Astrocyte (in vitro differentiated cells and primary cell): ENCODE results near the gene AKAP11.

ENCODE experiments used
- EZH2 ChIP-seq: IDR thresholded peaks from 2 replicates; pipeline ENCODE4 v1.6.1; 2012; ENCODE audit warnings: mild to moderate bottlenecking, low read length, inconsistent platforms; ENCODE audit not compliant: insufficient read depth
- TF ChIP-seq, protein P1 (sequence below): IDR thresholded peaks from 2 replicates; pipeline ENCODE4 v1.5.1; 2011; ENCODE audit warnings: low read depth, mild to moderate bottlenecking, inconsistent platforms, low read length, moderate library complexity; ENCODE audit not compliant: insufficient read depth

DNA sequence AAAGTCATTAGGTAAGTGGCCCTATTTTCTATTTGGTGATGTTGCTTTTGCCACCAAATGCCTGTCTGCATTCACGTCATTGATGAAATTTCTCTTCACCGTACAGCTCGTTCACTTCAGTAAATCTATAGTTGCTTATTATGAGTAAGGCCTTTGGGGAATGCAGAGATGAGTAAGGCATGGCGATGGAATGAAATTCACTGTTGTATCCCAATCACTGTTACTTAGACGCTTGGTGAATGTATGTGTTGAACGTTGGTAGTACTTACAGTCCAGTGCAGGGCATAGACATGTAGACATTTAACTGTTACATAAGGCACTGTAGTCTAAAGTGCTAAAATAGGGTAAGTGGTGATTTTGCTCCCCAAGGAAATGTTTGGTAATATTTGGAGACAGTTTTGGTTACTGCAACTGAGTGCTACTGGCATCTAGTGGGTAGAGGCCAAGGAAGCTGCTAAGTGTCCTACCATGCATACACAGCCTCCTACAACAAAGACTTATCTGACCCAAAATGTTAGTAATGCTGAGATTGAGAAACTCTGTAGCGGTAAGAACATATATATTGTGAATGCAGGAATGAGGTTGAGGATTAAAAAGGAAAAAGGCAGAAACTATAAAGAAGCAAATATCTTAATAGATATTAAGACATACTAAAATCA, 5.8 kb downstream of the AKAP11 start:
- TF ChIP-seq, protein P1, sequence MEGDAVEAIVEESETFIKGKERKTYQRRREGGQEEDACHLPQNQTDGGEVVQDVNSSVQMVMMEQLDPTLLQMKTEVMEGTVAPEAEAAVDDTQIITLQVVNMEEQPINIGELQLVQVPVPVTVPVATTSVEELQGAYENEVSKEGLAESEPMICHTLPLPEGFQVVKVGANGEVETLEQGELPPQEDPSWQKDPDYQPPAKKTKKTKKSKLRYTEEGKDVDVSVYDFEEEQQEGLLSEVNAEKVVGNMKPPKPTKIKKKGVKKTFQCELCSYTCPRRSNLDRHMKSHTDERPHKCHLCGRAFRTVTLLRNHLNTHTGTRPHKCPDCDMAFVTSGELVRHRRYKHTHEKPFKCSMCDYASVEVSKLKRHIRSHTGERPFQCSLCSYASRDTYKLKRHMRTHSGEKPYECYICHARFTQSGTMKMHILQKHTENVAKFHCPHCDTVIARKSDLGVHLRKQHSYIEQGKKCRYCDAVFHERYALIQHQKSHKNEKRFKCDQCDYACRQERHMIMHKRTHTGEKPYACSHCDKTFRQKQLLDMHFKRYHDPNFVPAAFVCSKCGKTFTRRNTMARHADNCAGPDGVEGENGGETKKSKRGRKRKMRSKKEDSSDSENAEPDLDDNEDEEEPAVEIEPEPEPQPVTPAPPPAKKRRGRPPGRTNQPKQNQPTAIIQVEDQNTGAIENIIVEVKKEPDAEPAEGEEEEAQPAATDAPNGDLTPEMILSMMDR = no peak
- TF ChIP-seq EZH2 = no peak
